ENCODE data around the gene ELAPOR1. TPM values are rescaled to one million over a fixed set of nuclear protein-coding genes. Genes with fewer than 3 reads are reported as not detected.
A peak's percentile ranks its signal among the peaks of the same experiment; 100 is the strongest.

ELAPOR1 gene
- polyA plus RNA-seq, 1 experiment = 2.3 TPM

DNA sequence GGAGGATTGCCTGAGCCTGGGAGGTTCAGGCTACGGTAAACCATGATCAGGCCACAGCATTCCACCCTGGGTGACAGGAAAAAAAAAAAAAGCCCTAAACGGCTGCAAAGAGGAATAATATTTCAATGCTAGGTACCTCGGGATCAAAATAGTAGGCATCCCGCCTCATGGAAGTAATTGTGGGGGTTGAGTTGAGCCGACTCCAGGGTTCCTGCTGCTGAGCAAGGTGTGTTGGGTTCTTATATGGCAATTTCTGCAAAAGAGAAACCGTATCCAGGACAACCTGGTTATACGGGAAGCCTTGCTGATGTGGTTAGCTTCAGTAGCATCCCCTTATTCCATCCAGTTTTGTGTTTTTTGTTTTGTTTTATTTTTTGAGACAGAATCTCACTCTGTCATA, 6.1 kb upstream of the ELAPOR1 start:
- ChIA-PET CTCF (no interaction called here), POLR2A (no interaction called here)
- Histone ChIP-seq H3K27me3 (ENCODE audit: control insufficient read depth, insufficient read depth, low read length) (peaks cover 7% of the 10 kb centered on the region), H3K36me3 (ENCODE audit: control insufficient read depth, insufficient read depth, low read length) (no peaks in the 10 kb centered on the region), H3K4me3 (ENCODE audit: low read depth, low read length) (no peak overlapping the region)
- no peak for TF ChIP-seq CTCF (IDR thresholded peaks at IDR 0.05; ENCODE audit: insufficient read depth, low read depth, low read length)
- DNase-seq (ENCODE audit: low read depth) = no peak

DNA sequence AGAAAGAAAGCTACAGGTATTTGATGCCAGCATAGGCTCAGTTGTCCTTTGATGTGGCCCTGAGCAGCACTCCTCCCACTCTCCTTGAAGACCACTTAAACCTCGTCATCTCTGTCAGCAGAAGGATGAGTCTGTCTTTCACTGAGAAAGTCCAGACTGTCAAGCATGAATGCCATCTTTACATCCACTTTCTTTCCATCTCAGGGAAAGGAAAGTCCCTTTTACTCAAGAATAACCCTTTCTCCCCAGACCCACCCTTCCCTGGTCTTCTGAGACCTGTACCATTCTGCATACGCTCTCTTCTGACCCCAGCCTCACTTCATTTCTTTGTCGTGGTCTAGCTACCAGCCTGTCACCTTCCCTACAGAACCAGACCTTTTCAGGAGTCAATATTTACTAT, 4.0 kb upstream of the ELAPOR1 start:
- POLR2A ChIA-PET = no interaction called here
- H3K4me3 ChIP-seq (ENCODE audit: low read depth, low read length) = no peak overlapping the region

GRCh38 chr1:109111386-109112055, 2.4 kb upstream of the ELAPOR1 start:
- no peak for DNase-seq (ENCODE audit: low read depth)
- H3K4me3 ChIP-seq (ENCODE audit: low read depth, low read length) = no peak overlapping the region
- peaks cover 24% of the 10 kb centered on the region for H3K27me3 ChIP-seq (ENCODE audit: control insufficient read depth, insufficient read depth, low read length)
- CTCF ChIA-PET = interaction anchor here (0.7 to 7.7 kb wide), 11 partner anchors 10 to 191 kb away, joined by 3 to 51 read pairs (median 5); partner anchors contain the start of gene TMEM167B
- TF ChIP-seq CTCF (IDR thresholded peaks at IDR 0.05; ENCODE audit: insufficient read depth, low read depth, low read length) = no peak
- H3K36me3 ChIP-seq (ENCODE audit: control insufficient read depth, insufficient read depth, low read length) = no peaks in the 10 kb centered on the region
- POLR2A ChIA-PET = no interaction called here

More for the DNA sequence above, 4.0 kb upstream of the ELAPOR1 start:
- no peak for TF ChIP-seq CTCF (IDR thresholded peaks at IDR 0.05; ENCODE audit: insufficient read depth, low read depth, low read length)
- CTCF ChIA-PET = interaction anchor here (1.1 to 7.7 kb wide), 3 partner anchors 8 to 281 kb away, joined by 3 to 51 read pairs (median 5); no protein-coding TSS in a partner anchor
- no peak for DNase-seq (ENCODE audit: low read depth)
- Histone ChIP-seq H3K27me3 (ENCODE audit: control insufficient read depth, insufficient read depth, low read length) (peaks cover 18% of the 10 kb centered on the region), H3K36me3 (ENCODE audit: control insufficient read depth, insufficient read depth, low read length) (no peaks in the 10 kb centered on the region)

- Histone ChIP-seq H3K4me3 (ENCODE audit: low read depth, low read length) (peak overlapping the region; percentile 3; the same call in 1 of the 2 replicates), H3K27me3 (ENCODE audit: control insufficient read depth, insufficient read depth, low read length) (peaks cover 24% of the 10 kb centered on the region), H3K36me3 (ENCODE audit: control insufficient read depth, insufficient read depth, low read length) (no peaks in the 10 kb centered on the region)
- CTCF ChIA-PET = interaction anchor here (0.7 to 7.7 kb wide), 27 partner anchors 10 to 603 kb away, joined by 3 to 51 read pairs (median 4); partner anchors contain the start of gene TMEM167B
- TF ChIP-seq CTCF (IDR thresholded peaks at IDR 0.05; ENCODE audit: insufficient read depth, low read depth, low read length) = peak; percentile 30
- DNase-seq (ENCODE audit: low read depth) = no peak
- POLR2A ChIA-PET = no interaction called here
Measured at GRCh38 chr1:109112056-109112651, 1.8 kb upstream of the ELAPOR1 start.

- H3K36me3 ChIP-seq (ENCODE audit: control insufficient read depth, insufficient read depth, low read length) = no peaks in the 10 kb centered on the region
- ChIA-PET POLR2A (no interaction called here), CTCF (interaction anchor here (0.6 to 7.7 kb wide), 31 partner anchors 9 to 603 kb away, joined by 3 to 51 read pairs (median 3); partner anchors contain the start of gene TMEM167B)
- peak; percentile 44 for DNase-seq (ENCODE audit: low read depth)
- TF ChIP-seq CTCF (IDR thresholded peaks at IDR 0.05; ENCODE audit: insufficient read depth, low read depth, low read length) = peak; percentile 99
- peaks cover 24% of the 10 kb centered on the region for H3K27me3 ChIP-seq (ENCODE audit: control insufficient read depth, insufficient read depth, low read length)
- H3K4me3 ChIP-seq (ENCODE audit: low read depth, low read length) = peak overlapping the region; percentile 3; the same call in 1 of the 2 replicates
Measured at GRCh38 chr1:109112652-109113285, 1.1 kb upstream of the ELAPOR1 start.

Measured in BJ (cell line).